ENCODE data around the gene MRTFB.

- TF ChIP-seq REST (IDR thresholded peaks at IDR 0.05; ENCODE audit: unreplicated experiment) (no peak), CTCF (conservative IDR thresholded peaks at IDR 0.05; ENCODE audit: low read depth in 2 of 2) (no peak), POLR2AphosphoS5 (IDR thresholded peaks at IDR 0.05; ENCODE audit: low read depth) (no peak)
Measured at GRCh38 chr16:14314116-14314515, 243.0 kb downstream of the MRTFB start.
